A673 (cell line): ENCODE measurements around the gene FOXN4.

Experiments used
- EZH2 ChIP-seq: fragments of 200-600 bp; sonication (generic); IDR thresholded peaks from 2 replicates; pipeline ENCODE4 v1.6.1; 2017; ENCODE audit warnings: borderline replicate concordance, low read depth, mild to moderate bottlenecking, mixed read lengths, antibody characterized with exemption, low read length; ENCODE audit not compliant: poor library complexity, severe bottlenecking
- TF ChIP-seq, protein P1 (sequence below): fragments of 300-800, 200-600 bp; sonication (generic); conservative IDR thresholded peaks from 2 replicates; pipeline ENCODE4 v1.5.1; 2017; ENCODE audit warnings: low read depth, mild to moderate bottlenecking, antibody characterized with exemption, low read length, moderate library complexity, mixed read lengths

DNA sequence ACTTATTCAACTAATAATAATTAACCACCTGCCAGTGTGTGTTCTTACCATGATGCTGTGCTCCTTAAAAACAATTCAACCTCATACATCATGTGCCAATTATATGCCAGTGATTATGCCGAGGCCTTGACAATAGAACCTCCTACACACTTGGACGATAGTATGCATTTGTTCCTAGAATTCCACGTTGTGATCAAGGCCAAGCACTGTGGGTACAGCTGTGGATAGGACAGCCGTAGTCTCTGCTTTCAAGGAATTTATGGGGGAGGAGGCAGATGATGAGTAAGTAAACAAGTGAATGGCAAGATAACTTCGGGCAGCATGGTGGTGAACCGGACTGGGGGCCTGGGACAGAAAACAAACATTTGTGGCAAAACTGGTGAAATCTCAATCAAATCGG is 20.6 kb upstream of the FOXN4 start:
- TF ChIP-seq, protein P1, sequence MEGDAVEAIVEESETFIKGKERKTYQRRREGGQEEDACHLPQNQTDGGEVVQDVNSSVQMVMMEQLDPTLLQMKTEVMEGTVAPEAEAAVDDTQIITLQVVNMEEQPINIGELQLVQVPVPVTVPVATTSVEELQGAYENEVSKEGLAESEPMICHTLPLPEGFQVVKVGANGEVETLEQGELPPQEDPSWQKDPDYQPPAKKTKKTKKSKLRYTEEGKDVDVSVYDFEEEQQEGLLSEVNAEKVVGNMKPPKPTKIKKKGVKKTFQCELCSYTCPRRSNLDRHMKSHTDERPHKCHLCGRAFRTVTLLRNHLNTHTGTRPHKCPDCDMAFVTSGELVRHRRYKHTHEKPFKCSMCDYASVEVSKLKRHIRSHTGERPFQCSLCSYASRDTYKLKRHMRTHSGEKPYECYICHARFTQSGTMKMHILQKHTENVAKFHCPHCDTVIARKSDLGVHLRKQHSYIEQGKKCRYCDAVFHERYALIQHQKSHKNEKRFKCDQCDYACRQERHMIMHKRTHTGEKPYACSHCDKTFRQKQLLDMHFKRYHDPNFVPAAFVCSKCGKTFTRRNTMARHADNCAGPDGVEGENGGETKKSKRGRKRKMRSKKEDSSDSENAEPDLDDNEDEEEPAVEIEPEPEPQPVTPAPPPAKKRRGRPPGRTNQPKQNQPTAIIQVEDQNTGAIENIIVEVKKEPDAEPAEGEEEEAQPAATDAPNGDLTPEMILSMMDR = no peak
- TF ChIP-seq EZH2 = no peak
